ENCODE results near the gene MORN1.

The MORN1 gene

DNA sequence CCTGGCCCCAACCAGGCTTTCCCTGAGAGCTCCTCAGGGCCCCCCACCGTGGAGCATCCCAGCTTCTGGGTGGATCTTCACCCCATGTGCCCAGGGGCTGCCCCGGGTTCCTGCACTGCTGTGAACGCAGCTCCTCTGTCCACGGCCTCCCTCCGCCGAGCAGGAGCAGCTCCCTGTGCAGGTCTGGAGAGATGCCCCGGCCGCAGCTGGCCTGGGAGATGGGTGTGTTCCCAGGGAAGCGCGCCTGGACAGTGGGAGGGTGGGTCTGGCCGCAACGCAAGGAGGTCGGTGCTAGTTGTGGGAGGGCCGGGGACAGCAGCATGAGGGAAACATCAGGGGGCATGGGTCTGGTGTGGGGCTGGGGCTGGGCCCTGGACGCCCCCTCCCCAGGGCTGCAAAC lies 71.3 kb downstream of the MORN1 start:
- Histone ChIP-seq H3K27ac (no peak overlapping the region), H3K27me3 (peaks cover 89% of the 10 kb centered on the region), H3K4me3 (ENCODE audit: low read depth in 1 of 2, low read length in 1 of 2) (no peak overlapping the region), H3K4me1 (ENCODE audit: control insufficient read depth in 1 of 2, insufficient read depth in 1 of 2, low read depth in 1 of 2, low read length in 1 of 2) (peaks cover 0 to 5% of the 10 kb centered on the region in 2 experiments), H3K9me3 (no peaks in the 10 kb centered on the region), H3K36me3 (no peaks in the 10 kb centered on the region)
- TF ChIP-seq, protein P1, sequence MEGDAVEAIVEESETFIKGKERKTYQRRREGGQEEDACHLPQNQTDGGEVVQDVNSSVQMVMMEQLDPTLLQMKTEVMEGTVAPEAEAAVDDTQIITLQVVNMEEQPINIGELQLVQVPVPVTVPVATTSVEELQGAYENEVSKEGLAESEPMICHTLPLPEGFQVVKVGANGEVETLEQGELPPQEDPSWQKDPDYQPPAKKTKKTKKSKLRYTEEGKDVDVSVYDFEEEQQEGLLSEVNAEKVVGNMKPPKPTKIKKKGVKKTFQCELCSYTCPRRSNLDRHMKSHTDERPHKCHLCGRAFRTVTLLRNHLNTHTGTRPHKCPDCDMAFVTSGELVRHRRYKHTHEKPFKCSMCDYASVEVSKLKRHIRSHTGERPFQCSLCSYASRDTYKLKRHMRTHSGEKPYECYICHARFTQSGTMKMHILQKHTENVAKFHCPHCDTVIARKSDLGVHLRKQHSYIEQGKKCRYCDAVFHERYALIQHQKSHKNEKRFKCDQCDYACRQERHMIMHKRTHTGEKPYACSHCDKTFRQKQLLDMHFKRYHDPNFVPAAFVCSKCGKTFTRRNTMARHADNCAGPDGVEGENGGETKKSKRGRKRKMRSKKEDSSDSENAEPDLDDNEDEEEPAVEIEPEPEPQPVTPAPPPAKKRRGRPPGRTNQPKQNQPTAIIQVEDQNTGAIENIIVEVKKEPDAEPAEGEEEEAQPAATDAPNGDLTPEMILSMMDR (IDR thresholded peaks at IDR 0.05), result no peak

DNA sequence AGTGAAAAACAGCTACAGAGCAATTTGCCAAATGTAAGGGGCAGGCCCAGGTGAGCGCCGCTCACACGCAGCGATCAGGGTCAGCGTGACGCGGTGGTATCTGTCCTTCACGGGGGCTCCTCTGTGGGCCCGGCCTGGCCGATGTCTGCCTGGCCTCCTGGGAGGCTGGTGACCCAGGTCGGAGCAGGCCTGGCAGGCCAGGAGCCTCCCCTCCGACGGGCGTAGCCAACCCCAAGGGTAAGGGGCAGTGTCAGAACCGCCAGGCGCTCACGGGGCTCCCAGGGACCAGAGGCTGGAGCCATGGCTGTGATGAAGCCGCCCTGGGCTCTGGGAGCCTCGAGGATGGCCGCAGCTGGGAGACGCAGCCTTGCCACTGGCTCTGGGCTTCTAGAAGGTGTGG lies 72.1 kb downstream of the MORN1 start:
- H3K4me3 ChIP-seq (ENCODE audit: low read depth in 1 of 2, low read length in 1 of 2), result no peak overlapping the region
- peaks cover 0 to 12% of the 10 kb centered on the region in 2 experiments for H3K4me1 ChIP-seq (ENCODE audit: control insufficient read depth in 1 of 2, insufficient read depth in 1 of 2, low read depth in 1 of 2, low read length in 1 of 2)
- TF ChIP-seq, protein P1 (IDR thresholded peaks at IDR 0.05), result no peak

DNA sequence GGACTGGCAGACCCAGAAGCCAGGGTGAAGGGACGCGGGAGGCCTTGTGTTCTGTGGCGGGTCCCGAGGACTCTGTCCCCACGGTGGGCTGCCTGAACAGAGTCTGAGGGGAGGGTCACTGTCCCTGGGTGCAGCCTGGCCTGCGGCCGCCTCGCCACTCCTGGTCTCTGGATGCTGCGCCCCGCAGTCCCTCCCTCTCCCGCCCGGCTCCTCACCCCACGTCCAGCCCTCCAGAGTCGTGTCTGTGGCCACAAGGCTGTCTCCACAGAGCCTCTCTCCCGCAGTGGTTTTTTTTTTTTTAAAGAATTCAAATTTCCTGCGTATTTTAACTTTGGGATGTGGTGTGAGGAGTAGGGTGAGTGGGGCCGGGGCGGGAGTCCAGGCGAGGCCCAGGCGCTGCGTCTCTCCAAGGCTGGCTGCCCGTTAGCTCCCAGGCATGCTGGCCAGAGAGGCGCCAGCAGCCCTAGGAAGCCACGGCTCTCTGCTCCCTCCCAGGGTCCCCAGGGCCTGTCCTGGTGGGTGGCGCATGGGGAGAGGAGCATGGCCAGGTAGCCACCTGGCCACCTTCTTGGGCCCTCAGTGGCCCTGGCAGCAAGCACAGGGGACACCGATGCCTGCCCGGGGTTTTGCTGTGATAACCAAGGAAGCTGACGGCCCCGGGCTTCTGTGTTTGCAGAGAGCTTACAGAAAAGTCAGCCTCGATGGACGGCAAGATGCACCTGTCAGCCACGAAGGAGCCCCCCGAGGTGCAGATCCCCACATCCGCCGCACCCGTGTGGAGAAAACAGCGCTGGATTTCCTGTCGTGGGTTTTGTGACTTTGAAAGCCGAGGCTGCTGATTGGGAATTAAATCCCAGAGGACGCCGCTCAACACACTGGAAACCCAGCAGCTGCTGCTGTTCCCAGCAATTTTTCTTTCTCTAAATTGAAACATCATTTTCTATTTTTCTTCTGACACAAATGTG lies 72.8 kb downstream of the MORN1 start:
- peaks cover 0 to 13% of the 10 kb centered on the region in 2 experiments for H3K4me1 ChIP-seq (ENCODE audit: control insufficient read depth in 1 of 2, insufficient read depth in 1 of 2, low read depth in 1 of 2, low read length in 1 of 2)
- H3K27ac ChIP-seq, result no peak overlapping the region
- peaks cover 98% of the 10 kb centered on the region for H3K27me3 ChIP-seq
- TF ChIP-seq, protein P1 (IDR thresholded peaks at IDR 0.05), result no peak
- no peak overlapping the region for H3K4me3 ChIP-seq (ENCODE audit: low read depth in 1 of 2, low read length in 1 of 2)
- H3K36me3 ChIP-seq, result no peaks in the 10 kb centered on the region
- H3K9me3 ChIP-seq, result no peaks in the 10 kb centered on the region

More for the DNA sequence above, 72.1 kb downstream of the MORN1 start:
- H3K27me3 ChIP-seq, result peaks cover 96% of the 10 kb centered on the region
- no peaks in the 10 kb centered on the region for H3K9me3 ChIP-seq
- H3K36me3 ChIP-seq, result no peaks in the 10 kb centered on the region
- H3K27ac ChIP-seq, result no peak overlapping the region

DNA sequence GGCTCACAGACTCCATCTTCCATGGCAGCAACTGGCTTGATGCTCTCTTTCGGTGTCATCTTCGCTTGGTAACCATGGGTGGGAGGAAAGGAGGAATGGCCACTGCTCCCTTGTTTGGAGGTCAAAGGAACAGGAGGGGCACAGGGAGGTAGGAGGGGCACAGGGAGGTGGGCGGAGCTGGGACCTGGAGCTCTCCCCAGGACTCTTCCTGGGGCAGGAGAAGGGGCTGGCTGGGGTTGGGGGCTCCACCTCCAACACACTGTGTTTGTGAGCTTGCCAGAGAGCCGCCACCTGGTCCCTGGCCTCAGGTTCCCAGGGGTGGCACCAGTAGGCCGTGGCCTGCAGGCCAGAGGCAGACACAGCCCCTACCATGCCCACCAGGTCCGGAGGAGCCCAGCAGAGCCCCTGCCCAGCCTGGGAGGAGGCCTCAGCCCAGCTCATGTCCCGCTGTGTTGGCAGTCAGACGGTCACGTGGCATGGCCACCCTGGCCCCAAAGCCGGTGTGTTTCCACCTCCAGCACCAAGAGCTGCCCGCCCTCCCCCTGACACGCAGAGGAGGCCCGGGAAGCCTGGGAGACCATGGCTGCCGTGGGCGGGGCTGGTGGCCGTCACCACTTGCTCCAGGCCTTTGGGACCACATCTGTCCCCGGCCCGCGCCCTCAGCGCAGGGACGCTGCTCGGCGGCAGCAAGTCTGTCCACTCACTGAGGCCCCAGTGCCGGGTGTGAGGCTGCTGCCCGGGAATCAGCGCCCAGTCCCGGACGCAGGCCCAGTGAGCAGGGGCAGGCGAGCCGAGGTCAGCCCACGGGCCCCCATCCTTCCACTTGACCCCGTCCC lies 73.9 kb downstream of the MORN1 start:
- TF ChIP-seq, protein P1 (IDR thresholded peaks at IDR 0.05), result no peak
- Histone ChIP-seq H3K4me3 (ENCODE audit: low read depth in 1 of 2, low read length in 1 of 2) (no peak overlapping the region), H3K9me3 (no peaks in the 10 kb centered on the region), H3K36me3 (no peaks in the 10 kb centered on the region), H3K4me1 (ENCODE audit: control insufficient read depth in 1 of 2, insufficient read depth in 1 of 2, low read depth in 1 of 2, low read length in 1 of 2) (peaks cover 0 to 13% of the 10 kb centered on the region in 2 experiments), H3K27ac (no peak overlapping the region), H3K27me3 (peaks cover 98% of the 10 kb centered on the region)

DNA sequence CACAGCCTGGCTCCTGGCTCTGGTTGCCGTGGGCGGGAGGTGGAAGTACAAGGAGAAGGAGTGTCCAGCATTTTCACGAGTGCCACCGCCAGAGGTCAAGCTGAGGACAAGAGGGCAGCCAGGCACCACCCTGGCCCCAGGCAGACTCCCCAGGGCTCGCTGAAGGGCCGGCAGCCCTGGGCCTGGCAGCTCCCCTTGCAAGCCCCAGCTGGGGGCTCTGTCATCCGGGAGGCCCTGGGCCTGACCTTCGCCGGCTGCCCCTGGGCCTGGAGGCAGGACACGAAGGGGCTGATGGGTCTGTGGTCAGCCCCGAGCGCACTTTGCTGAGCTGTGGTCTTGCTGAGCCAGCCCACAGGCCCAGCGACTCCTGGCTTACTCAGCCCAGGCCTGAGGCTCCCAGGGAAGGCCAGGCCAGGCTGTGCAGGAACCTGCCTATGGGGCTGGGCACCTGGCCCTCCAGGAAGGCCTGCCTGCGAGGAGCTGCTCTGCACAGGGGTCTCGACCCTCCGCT lies 74.8 kb downstream of the MORN1 start:
- H3K4me1 ChIP-seq (ENCODE audit: control insufficient read depth in 1 of 2, insufficient read depth in 1 of 2, low read depth in 1 of 2, low read length in 1 of 2), result peaks cover 0 to 13% of the 10 kb centered on the region in 2 experiments
- H3K27ac ChIP-seq, result no peak overlapping the region
- TF ChIP-seq, protein P1 (IDR thresholded peaks at IDR 0.05), result no peak
- H3K27me3 ChIP-seq, result peaks cover 98% of the 10 kb centered on the region
- H3K36me3 ChIP-seq, result no peaks in the 10 kb centered on the region
- no peaks in the 10 kb centered on the region for H3K9me3 ChIP-seq
- no peak overlapping the region for H3K4me3 ChIP-seq (ENCODE audit: low read depth in 1 of 2, low read length in 1 of 2)
